HL-60/S4 treated with retinoic acid at 250 ng/mL for 4 days and 3 days (cell line): ENCODE results near the gene EGFL7.
"Not testable (repeated sequence)": the region's sequence is repeated elsewhere in the genome, so short reads cannot be mapped to it uniquely, and the experiment has no call there.

Source experiments
- in situ Hi-C: fragments of 300-500 bp; cut with MboI; formaldehyde crosslinking; loops from 2 replicates; pipeline ENCODE4 v1.7.0; 2022; ENCODE audit warnings: low sequenced_read_pairs

EGFL7 gene

GRCh38 chr9:136696502-136696901 lies 33.8 kb downstream of the EGFL7 start:
- in situ Hi-C loops: no loop called here

GRCh38 chr9:136697146-136697820 lies 34.6 kb downstream of the EGFL7 start:
- in situ Hi-C loops: no loop called here

GRCh38 chr9:136697821-136698526 lies 35.3 kb downstream of the EGFL7 start:
- in situ Hi-C loops: no loop called here

GRCh38 chr9:136698635-136699246 lies 36.0 kb downstream of the EGFL7 start:
- in situ Hi-C loops: no loop called here

- in situ Hi-C loops: no loop called here
These were observed 37.6 kb downstream of the EGFL7 start for GRCh38 chr9:136700304-136700703.

- in situ Hi-C loops: no loop called here
These were observed 38.4 kb downstream of the EGFL7 start for GRCh38 chr9:136700959-136701667.

GRCh38 chr9:136701668-136702053 lies 38.9 kb downstream of the EGFL7 start:
- in situ Hi-C loops: no loop called here

- in situ Hi-C loops: no loop called here
These were observed 40.7 kb downstream of the EGFL7 start for GRCh38 chr9:136703276-136703860.

GRCh38 chr9:136704741-136705140 lies 42.0 kb downstream of the EGFL7 start:
- in situ Hi-C loops: not testable (repeated sequence)

- in situ Hi-C loops: no loop called here
These were observed 42.8 kb downstream of the EGFL7 start for GRCh38 chr9:136705564-136705963.

- in situ Hi-C loops: no loop called here
These were observed 44.3 kb downstream of the EGFL7 start for GRCh38 chr9:136707011-136707410.

GRCh38 chr9:136707849-136708517 lies 45.3 kb downstream of the EGFL7 start:
- in situ Hi-C loops: no loop called here

- in situ Hi-C loops: no loop called here
These were observed 46.9 kb downstream of the EGFL7 start for GRCh38 chr9:136709454-136710109.

GRCh38 chr9:136710543-136710942 lies 47.8 kb downstream of the EGFL7 start:
- in situ Hi-C loops: no loop called here

- in situ Hi-C loops: not testable (repeated sequence)
These were observed 48.5 kb downstream of the EGFL7 start for GRCh38 chr9:136711219-136711648.

- in situ Hi-C loops: no loop called here
These were observed 49.3 kb downstream of the EGFL7 start, which contains the start of gene DIPK1B for GRCh38 chr9:136711751-136712689. DIPK1B (plus strand) TSS chr9:136712572; CDS start chr9:136712666, 94 bp downstream.

- in situ Hi-C loops: no loop called here
These were observed 50.2 kb downstream of the EGFL7 start for GRCh38 chr9:136712690-136713544.

GRCh38 chr9:136713550-136713949 lies 50.8 kb downstream of the EGFL7 start:
- in situ Hi-C loops: no loop called here
